ENCODE measurements around the gene SERPINB6. TPM values are rescaled to one million over a fixed set of nuclear protein-coding genes. Genes with fewer than 3 reads are reported as not detected.
"Not testable (repeated sequence)": the region's sequence is repeated elsewhere in the genome, so short reads cannot be mapped to it uniquely, and the experiment has no call there.

SERPINB6 gene
- total RNA-seq, 2 donors from 2014 or later, result 9.1 to 26.4 TPM

DNA sequence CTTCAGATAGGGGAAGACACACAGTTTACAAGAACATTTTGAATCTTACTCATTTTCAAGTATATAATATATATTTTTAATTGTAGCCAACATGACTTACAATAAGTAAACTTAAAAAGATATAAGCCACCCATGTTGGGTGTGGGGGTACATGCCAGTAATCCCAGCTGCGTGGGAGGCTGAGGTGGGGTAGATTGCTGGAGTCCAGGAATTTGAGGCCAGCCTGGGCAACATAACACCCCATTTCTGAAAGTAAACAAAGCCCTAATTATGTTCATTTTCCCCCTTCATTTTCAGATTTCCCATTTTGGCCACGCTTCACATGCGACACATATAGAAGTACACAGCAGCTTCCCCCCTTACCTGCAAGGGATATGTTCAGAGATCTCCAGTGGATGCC, 30.5 kb downstream of the SERPINB6 start:
- H3K9me3 ChIP-seq (ENCODE audit: control insufficient read depth, low read length, poor library complexity, severe bottlenecking), result no peaks in the 10 kb centered on the region
- Mint-ChIP-seq H3K36me3 (ENCODE audit: low read depth) (no peaks in the 10 kb centered on the region), H3K27me3 (peaks cover 4% of the 10 kb centered on the region), H3K4me3 (no peak overlapping the region), H3K4me1 (peaks cover 33% of the 10 kb centered on the region), H3K27ac (peak overlapping the region; percentile 89)
- no peak for ATAC-seq
- DNase-seq, result no peak

DNA sequence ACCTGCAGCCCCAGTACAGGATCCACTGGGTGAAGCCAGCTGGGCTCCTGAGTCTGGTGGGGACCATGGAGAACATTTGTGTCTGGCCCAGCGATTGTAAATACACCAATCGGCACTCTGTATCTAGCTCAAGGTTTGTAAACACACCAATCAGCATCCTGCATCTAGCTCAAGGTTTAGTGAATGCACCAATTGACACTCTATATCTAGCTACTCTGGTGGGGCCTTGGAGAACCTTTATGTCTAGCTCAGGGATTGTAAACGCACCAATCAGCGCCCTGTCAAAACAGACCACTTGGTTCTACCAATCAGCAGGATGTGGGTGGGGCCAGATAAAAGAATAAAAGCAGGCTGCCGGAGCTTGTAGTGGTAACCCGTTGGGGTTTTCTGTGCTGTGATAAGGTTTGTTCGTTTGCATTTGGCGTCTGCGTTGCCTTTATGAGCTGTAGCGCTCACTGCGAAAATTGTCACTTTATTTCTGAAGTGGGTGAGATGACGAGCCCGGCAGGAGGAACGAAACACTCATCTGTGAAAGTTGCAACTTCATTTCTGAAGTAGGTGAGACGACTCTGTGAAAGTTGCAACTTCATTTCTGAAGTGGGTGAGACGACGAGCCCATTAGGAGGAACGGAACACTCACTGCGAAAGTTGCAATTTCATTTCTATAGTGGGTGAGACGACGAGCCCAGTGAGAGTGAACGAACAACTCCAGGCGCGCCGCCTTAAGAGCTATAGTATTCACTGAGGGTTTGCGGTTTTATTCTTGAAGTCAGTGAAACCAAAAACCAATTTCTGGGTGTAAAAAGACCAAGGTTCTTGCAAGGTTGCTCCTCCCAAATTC, 31.1 kb downstream of the SERPINB6 start:
- no peaks in the 10 kb centered on the region for H3K36me3 Mint-ChIP-seq (ENCODE audit: low read depth)
- peaks cover 4% of the 10 kb centered on the region for H3K27me3 Mint-ChIP-seq
- ATAC-seq (peak; percentile 86), DNase-seq (peak; percentile 26 to 52 (median 48))
- H3K4me3 Mint-ChIP-seq, result peak overlapping the region; percentile 85
- H3K9me3 ChIP-seq (ENCODE audit: control insufficient read depth, low read length, poor library complexity, severe bottlenecking), result no peaks in the 10 kb centered on the region
- peaks cover 32% of the 10 kb centered on the region for H3K4me1 Mint-ChIP-seq
- peak overlapping the region; percentile 89 for H3K27ac Mint-ChIP-seq

DNA sequence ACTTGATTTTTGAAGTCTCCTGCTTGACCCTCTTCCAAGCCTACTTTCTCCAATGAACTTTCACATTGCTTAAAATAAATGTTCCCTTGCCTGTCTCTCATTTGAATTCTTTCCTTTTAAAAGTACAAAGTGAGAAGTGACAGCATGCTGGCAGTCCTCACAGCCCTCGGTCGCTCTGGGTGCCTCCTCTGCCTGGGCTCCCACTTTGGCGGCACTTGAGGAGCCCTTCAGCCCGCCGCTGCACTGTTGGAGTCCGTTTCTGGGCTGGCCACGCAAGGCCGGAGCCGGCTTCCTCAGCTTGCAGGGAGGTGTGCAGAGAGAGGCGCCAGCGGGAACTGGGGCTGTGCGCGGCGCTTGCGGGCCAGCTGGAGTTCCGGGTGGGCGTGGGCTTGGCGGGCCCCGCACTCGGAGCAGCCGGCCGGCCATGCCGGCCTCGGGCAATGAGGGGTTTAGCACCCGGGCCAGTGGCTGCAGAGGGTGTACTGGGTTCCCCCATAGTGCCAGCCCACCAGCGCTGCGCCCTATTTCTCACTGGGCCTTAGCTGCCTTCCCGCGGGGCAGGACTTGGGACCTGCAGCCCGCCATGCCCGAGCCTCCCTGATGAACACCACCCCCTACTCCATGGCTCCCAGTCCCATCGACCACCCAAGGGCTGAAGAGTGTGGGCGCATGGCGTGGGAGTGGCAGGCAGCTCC, 31.9 kb downstream of the SERPINB6 start:
- H3K9me3 ChIP-seq (ENCODE audit: control insufficient read depth, low read length, poor library complexity, severe bottlenecking), result no peaks in the 10 kb centered on the region
- no peaks in the 10 kb centered on the region for H3K27me3 Mint-ChIP-seq
- DNase-seq (no peak), ATAC-seq (no peak)
- no peaks in the 10 kb centered on the region for H3K36me3 Mint-ChIP-seq (ENCODE audit: low read depth)
- peaks cover 30% of the 10 kb centered on the region for H3K4me1 Mint-ChIP-seq
- no peak overlapping the region for H3K4me3 Mint-ChIP-seq
- peak overlapping the region; percentile 89 for H3K27ac Mint-ChIP-seq

DNA sequence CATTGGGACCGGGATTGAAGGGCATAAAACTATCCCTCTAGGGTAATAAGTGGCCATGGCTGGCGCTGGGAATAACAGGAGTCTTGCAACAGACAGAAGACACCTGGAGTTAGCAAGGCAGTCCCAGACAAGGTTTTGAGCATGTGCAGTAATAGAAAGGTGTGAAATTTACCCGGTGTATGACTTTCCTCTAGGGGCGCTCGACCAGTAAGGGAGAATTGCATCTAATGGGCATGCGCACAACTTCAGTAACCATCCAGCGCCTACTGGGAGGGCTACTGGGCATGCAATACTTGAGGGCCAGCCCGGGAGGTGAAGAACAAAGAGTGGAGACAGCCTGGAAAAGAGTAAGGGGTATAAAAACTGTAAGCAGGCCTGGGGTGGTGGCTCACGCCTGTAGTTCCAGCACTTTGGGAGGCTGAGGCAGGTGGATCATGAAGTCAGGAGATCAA, 32.7 kb downstream of the SERPINB6 start:
- Mint-ChIP-seq H3K36me3 (ENCODE audit: low read depth) (no peaks in the 10 kb centered on the region), H3K4me3 (no peak overlapping the region), H3K27me3 (no peaks in the 10 kb centered on the region), H3K4me1 (peaks cover 30% of the 10 kb centered on the region), H3K27ac (no peak overlapping the region)
- ATAC-seq (no peak), DNase-seq (no peak)
- no peaks in the 10 kb centered on the region for H3K9me3 ChIP-seq (ENCODE audit: control insufficient read depth, low read length, poor library complexity, severe bottlenecking)

DNA sequence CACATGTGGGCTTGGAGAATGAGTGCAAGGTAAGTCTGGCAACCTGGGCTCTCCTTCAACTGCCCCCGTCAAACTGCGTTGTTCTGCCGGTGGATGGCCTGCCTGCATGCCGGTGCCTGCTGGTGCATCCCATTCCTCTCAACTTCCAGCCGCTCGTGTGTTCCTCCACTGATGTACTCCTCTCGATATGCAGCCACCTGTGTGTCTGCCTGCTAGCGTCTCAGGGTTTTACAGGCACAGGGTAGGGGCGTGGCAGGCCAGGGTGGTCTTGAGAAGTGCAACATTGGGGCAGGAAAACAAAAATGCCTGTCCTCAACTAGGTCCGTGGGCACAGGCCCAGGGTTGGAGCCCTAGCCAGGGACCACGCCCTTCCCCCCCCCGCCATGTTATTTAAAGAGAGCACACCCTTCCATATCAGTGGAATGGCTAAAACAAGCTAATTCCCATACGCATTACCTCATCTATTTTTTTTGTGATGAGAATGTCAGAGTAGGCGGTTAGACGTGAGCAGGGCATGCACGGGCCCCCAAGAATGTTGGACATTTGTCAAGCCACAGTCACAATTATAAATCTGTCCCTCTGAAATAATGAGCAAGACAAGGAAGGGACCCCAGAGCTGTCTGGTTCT, 33.2 kb downstream of the SERPINB6 start:
- Mint-ChIP-seq H3K4me1 (peaks cover 26% of the 10 kb centered on the region), H3K36me3 (ENCODE audit: low read depth) (no peaks in the 10 kb centered on the region), H3K4me3 (no peak overlapping the region), H3K27ac (no peak overlapping the region), H3K27me3 (no peaks in the 10 kb centered on the region)
- ATAC-seq, result no peak
- H3K9me3 ChIP-seq (ENCODE audit: control insufficient read depth, low read length, poor library complexity, severe bottlenecking), result no peaks in the 10 kb centered on the region
- no peak for DNase-seq

DNA sequence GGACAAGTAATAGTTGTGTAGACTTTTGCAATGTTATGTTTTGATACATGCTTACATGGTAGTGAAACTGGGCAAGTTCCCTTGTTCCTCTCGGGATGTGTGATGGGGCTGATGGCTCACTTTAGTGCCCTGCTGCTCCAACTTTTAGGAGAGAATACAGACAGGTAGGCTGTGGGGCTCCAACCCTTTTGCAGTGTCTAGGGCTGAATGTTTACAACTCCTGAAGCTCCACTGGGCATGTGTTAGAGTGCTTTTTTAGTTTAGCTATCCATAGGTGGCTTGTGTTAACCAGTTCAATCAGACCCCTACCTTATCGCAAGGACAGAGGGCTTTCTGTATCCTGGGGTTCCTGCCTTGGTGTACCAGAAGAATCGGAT, 33.8 kb downstream of the SERPINB6 start:
- Mint-ChIP-seq H3K4me1 (peaks cover 22% of the 10 kb centered on the region), H3K27ac (no peak overlapping the region), H3K36me3 (ENCODE audit: low read depth) (no peaks in the 10 kb centered on the region), H3K4me3 (no peak overlapping the region), H3K27me3 (no peaks in the 10 kb centered on the region)
- DNase-seq (no peak), ATAC-seq (no peak)
- no peaks in the 10 kb centered on the region for H3K9me3 ChIP-seq (ENCODE audit: control insufficient read depth, low read length, poor library complexity, severe bottlenecking)

DNA sequence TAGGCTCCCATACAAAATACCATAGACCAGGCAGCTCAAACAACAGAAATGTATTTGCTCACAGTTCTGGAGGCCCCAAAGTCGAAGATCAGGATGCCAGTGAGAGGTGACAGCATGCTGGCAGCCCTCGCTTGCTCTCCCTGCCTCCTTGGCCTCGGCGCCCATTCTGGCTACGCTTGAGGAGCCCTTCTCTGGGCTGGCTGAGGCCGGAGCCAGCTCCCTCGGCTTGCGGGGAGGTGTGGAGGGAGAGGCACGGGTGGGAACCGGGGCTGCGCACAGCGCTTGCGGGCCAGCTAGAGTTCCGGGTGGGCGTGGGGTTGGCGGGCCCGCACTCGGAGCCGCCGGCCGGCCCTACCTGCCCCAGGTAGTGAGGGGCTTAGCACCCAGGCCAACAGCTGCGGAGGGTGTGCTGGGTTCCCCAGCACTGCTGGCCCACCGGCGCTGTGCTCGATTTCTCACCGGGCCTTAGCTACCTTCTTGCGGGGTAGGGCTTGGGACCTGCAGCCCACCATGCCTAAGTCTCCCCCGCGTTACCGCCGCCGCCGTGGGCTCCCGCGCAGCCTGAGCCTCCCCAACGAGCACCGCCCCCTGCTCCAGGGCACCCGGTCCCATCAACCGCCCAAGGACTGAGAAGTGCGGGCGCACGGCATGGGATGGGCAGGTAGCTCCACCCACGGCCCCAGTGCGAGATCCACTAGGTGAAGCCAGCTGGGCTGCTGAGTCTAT, 35.6 kb downstream of the SERPINB6 start:
- DNase-seq, result no peak
- Mint-ChIP-seq H3K27ac (no peak overlapping the region), H3K36me3 (ENCODE audit: low read depth) (no peaks in the 10 kb centered on the region), H3K4me1 (peaks cover 16% of the 10 kb centered on the region), H3K4me3 (no peak overlapping the region), H3K27me3 (no peaks in the 10 kb centered on the region)
- no peak for ATAC-seq
- H3K9me3 ChIP-seq (ENCODE audit: control insufficient read depth, low read length, poor library complexity, severe bottlenecking), result no peaks in the 10 kb centered on the region

DNA sequence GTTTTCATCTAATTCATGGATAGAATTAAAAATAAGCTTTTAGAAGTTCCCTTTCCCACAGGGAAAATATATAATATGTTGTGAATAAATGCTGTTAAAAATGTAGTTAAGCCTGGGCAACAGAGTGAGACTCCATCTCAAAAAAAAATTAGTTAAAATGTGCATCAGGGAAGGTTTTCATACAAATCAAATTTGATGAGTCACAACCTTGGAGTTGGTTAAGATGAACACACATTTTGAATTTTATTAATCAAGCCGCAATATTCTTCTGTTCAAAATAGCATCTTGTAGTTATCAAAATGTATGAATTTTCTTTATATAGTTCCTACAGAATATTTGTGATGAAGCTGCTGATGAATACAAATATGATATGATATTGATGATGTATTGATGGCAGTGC, 37.3 kb downstream of the SERPINB6 start:
- peaks cover 11% of the 10 kb centered on the region for H3K4me1 Mint-ChIP-seq

DNA sequence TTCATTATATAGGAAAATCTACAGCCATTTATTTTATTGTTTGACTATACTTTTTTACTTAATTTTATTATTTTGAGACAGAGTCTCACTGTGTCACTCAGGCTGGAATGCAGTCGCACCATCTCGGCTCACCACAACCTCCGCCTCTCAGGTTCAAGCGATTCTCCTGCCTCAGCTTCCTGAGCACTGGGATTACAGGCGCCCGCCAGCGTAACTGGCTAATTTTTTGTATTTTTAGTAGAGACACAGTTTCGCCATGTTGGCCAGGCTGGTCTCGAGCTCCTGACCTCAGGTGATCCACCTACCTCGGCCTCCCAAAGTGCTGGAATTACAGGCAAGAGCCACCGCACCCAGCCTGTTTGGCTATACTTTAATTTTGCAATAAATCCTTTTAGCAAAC, 38.5 kb downstream of the SERPINB6 start:
- H3K27me3 Mint-ChIP-seq, result not testable (repeated sequence)

More for the DNA sequence above, 37.3 kb downstream of the SERPINB6 start:
- no peaks in the 10 kb centered on the region for H3K27me3 Mint-ChIP-seq
- no peak overlapping the region for H3K4me3 Mint-ChIP-seq
- ATAC-seq (no peak), DNase-seq (no peak)
- H3K9me3 ChIP-seq (ENCODE audit: control insufficient read depth, low read length, poor library complexity, severe bottlenecking), result no peaks in the 10 kb centered on the region
- no peak overlapping the region for H3K27ac Mint-ChIP-seq
- no peaks in the 10 kb centered on the region for H3K36me3 Mint-ChIP-seq (ENCODE audit: low read depth)

DNA sequence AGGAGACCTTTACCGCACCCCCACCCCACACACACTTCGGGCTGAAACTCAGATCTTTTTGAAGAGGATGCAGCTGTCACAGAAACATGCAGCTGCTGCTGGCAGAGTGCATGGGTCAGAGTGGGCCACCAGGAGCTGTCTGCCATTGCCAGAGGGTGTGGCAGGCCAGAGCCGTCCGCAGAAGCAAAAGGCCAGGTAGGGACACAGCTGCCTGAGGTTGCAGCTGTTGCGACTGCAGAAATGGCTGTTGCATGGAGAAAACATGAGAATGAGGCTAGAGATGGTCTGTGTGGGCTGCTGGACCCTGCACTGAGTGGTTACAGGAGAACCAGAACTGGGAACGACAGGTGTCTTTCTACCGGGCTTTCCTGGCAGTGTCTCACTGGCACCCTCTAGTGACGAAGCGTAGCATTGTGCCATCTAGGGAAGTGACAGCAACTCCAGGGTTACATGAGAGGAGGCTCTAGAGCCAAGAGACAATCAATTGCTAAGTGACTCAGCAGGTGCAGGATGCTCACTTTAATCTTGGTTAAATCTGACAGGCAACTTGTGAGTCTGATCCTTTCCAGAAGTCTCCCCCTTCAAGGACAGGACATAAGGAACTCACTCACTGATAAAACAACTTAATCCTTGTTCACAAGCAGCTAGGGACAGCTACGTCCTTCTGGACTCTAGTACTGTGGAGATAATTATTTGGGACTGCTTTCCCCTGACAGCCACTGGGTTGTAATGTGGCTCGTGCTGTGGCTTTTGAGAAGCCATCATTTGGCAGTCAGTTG, 39.2 kb downstream of the SERPINB6 start:
- ATAC-seq (peak; percentile 98), DNase-seq (peak; percentile 56 to 81 (median 67))
- Mint-ChIP-seq H3K36me3 (ENCODE audit: low read depth) (no peaks in the 10 kb centered on the region), H3K27me3 (no peaks in the 10 kb centered on the region), H3K27ac (no peak overlapping the region), H3K4me3 (no peak overlapping the region), H3K4me1 (peaks cover 10% of the 10 kb centered on the region)
- H3K9me3 ChIP-seq (ENCODE audit: control insufficient read depth, low read length, poor library complexity, severe bottlenecking), result no peaks in the 10 kb centered on the region

More for the DNA sequence above, 38.5 kb downstream of the SERPINB6 start:
- not testable (repeated sequence) for H3K4me3 Mint-ChIP-seq; DNase-seq; H3K9me3 ChIP-seq (ENCODE audit: control insufficient read depth, low read length, poor library complexity, severe bottlenecking); ATAC-seq; H3K27ac Mint-ChIP-seq; H3K36me3 Mint-ChIP-seq (ENCODE audit: low read depth)
- peaks cover 11% of the 10 kb centered on the region for H3K4me1 Mint-ChIP-seq

DNA sequence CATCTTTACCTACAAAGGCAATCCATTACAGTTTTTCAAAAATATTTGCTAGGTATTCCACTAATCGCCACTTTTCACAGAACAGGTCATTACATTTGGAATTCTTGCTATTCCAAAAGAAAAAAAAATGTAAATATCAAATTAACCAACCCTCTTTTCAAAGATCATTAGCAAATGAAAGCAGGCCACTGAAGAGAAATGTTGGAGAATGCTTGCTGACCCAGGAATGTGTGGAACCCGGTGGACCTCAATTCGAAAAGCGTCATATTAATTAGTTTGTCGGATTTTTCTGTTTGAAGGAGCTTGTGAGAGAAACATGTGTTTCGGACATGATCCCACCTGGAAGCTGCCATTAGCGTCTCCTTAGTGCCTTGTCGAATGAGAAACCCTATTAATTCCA, 40.3 kb downstream of the SERPINB6 start:
- H3K4me1 Mint-ChIP-seq, result peaks cover 6% of the 10 kb centered on the region
- H3K27me3 Mint-ChIP-seq, result no peaks in the 10 kb centered on the region
- DNase-seq (no peak), ATAC-seq (no peak)
- H3K36me3 Mint-ChIP-seq (ENCODE audit: low read depth), result no peaks in the 10 kb centered on the region
- H3K27ac Mint-ChIP-seq, result no peak overlapping the region
- H3K9me3 ChIP-seq (ENCODE audit: control insufficient read depth, low read length, poor library complexity, severe bottlenecking), result no peaks in the 10 kb centered on the region
- no peak overlapping the region for H3K4me3 Mint-ChIP-seq

DNA sequence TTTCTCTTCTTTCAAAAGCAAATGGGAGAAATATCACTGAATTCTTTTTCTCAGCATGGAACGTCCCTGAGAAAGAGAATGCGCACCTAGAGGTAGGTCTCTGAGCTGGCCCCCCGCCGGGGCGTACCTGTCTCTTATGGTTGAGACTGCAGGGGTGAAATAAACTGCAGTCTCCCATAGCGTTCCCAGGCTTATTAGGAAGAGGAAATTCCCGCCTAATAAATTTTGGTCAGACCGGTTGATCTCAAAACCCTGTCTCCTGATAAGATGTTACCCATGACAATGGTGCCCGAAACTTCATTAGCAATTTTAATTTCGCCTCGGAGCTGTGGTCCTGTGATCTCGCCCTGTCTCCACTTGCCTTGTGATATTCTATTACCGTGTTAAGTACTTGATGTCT, 43.4 kb downstream of the SERPINB6 start:
- H3K9me3 ChIP-seq (ENCODE audit: control insufficient read depth, low read length, poor library complexity, severe bottlenecking); H3K27me3 Mint-ChIP-seq; H3K4me1 Mint-ChIP-seq; H3K36me3 Mint-ChIP-seq (ENCODE audit: low read depth); H3K4me3 Mint-ChIP-seq; ATAC-seq; DNase-seq; H3K27ac Mint-ChIP-seq: not testable (repeated sequence)

Data from T-helper 17 cell (primary cell).